ENCODE data around the gene SUCO.
"Not testable (repeated sequence)": the region's sequence is repeated elsewhere in the genome, so short reads cannot be mapped to it uniquely, and the experiment has no call there.

SUCO gene

GRCh38 chr1:172616195-172616594, 83.2 kb downstream of the SUCO start:
- no peak for DNase-seq

DNA sequence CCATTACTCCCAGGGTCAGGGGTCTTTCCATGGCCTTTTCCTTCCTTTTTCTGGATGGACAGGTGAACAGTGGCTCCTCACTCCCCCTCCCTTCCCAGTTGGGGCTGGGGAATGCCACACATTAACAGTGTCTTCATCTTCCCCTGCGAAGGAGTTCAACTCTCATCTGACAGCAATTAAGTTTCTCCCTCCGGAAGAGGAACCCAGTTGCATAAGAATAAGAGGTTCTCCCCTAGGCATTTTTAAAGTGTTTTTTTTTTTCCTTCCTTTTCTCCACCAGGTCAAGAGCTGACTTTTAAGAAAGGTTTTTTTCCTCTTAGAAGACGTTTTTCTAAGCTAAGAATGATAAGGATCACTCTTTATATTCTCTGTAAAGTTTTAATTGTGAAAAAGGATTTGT, 83.7 kb downstream of the SUCO start:
- no peak for DNase-seq

DNA sequence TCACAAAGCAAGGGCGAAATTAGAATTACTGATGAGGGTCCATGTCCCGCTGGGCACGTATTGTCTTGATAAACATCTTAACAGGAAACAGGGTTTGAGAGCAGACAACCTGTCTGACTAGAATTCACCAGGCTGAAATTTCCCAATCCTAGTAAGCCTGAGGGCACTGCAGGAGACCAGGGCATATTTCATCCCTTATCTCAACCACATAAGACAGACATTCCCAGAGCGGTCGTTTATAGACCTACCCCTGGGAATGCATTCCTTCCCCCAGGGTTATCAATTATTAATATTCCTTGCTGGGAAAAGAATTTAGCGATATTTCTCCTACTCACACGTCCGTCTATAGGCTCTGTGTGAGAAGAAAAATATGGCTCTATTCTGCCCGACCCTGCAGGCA, 87.7 kb downstream of the SUCO start:
- DNase-seq, result not testable (repeated sequence)

DNA sequence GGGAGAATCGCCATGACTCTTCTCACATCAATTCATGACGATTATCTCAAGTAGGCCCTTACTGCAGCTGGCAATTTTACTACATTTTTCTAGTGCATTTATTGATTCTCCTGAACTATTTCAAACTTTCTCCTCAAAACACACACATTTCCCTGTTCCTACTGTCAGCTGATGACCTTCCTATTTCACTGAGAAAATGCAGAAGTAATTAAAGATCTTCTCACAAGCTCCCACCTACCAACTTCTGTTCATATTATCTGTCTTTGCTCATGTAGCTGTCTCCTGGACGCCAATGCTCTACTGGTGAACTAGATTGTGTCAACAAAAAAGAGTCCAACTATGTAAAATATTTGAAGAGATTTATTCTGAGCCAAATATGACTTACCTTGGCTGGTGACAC, 89.6 kb downstream of the SUCO start:
- DNase-seq, result no peak

- DNase-seq, result no peak
Observed at GRCh38 chr1:172623748-172624147, 90.8 kb downstream of the SUCO start.

DNA sequence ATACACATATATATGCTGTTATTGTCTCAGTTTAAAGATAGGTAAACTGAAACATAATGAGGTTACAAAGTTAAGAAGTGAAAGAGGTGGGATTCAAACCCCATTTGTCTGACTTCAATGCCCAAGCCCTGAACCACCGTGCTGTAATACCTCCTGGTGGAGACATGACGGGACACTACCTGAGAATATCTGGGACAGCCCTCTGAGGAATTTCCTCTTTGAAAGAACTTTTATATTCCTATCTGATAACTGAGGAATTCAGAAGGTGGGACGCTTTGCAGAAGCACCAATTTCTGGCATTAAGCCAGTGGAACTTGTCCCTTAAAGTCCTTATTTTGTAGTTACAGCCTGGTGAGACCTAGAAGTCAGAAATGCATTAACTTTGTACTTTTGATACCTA, 93.9 kb downstream of the SUCO start:
- no peak for DNase-seq

DNA sequence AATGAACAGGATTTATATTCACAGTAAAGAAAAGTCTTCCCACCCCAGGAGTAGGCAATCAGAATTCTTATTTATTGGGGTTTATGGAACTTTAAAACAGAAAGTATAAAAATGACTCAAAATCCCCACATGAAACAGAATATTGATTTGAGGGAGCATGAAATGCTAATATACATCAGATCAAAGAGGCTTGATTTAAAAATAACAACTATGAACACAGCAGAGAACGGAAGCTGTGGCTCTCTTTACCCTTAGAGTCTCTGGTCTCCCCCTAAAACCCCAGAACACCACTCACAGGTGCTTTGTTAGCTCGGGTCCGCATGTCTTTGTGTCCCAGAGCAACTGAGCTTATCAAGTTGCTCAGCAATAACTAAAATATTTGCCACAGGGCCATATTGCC, 94.8 kb downstream of the SUCO start:
- DNase-seq, result no peak

DNA sequence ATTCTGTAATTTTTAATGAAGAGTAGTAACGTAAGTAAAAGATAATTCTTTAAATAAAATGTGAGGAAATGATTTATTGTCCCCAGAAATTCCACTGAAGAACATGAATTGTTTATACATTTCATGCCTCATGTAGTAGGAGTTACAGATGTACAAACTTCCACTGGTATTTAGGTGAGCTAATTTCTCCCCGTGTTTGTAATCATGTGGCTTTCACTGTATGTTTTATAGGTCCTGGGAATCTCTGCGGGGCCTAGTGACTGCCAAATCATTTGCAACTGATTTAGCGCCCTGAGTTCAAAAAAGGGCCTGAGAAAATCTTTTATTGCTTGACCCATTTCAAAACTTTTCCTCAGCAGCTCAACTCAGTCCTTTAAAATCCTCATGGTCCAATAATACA, 95.5 kb downstream of the SUCO start:
- DNase-seq, result no peak

DNA sequence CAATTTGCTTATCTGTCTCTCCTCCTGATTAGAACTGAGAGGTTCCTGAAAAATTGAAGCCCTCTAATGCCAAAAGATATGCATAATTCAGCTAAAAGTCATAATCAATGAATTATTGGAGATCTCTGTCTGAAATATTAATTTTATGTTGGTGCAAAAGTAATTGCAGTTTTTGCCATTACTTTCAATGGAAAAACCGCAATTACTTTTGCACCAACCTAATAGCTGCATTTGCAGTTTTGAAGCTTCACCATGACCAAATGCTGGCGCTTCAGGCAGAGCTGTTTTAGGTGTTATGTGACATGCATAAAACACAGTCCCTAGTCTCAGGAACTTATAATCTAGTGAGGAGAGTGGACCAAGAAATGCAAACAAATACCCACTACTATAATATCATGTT, 96.2 kb downstream of the SUCO start:
- no peak for DNase-seq

- no peak for DNase-seq
Observed at GRCh38 chr1:172629638-172630037, 96.7 kb downstream of the SUCO start.

- no peak for DNase-seq
Observed at GRCh38 chr1:172630056-172630818, 97.3 kb downstream of the SUCO start.

- no peak for DNase-seq
Observed at GRCh38 chr1:172630868-172631267, 97.9 kb downstream of the SUCO start.

GRCh38 chr1:172637522-172637921, 104.6 kb downstream of the SUCO start:
- peak; percentile 60 for DNase-seq

- DNase-seq, result no peak
Observed at GRCh38 chr1:172638249-172638648, 105.3 kb downstream of the SUCO start.

- no peak for DNase-seq
Observed at GRCh38 chr1:172638885-172639831, 106.2 kb downstream of the SUCO start.

- DNase-seq, result no peak
Observed at GRCh38 chr1:172640111-172640510, 107.2 kb downstream of the SUCO start.

GRCh38 chr1:172641492-172641891, 108.5 kb downstream of the SUCO start:
- DNase-seq, result no peak

DNA sequence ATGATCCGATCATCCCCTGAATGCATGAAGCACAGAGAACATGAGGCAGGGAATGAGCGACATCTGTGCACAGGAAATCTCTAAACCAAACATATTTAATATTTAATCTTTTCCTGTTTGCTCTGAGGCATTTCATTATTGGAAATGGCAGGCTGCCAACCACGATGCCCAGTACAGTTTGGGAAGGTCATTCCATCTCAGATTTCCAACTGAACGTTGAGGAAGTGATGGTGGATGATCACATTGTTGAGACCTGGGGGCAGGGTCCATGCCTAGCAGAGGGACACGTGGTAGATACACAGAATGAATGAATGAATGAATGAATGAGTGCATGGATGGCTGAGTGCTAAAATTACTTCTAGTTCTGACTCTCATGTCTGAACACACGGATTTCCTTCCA, 110.0 kb downstream of the SUCO start:
- DNase-seq, result no peak

GRCh38 chr1:172646653-172647052, 113.7 kb downstream of the SUCO start:
- DNase-seq, result no peak

DNA sequence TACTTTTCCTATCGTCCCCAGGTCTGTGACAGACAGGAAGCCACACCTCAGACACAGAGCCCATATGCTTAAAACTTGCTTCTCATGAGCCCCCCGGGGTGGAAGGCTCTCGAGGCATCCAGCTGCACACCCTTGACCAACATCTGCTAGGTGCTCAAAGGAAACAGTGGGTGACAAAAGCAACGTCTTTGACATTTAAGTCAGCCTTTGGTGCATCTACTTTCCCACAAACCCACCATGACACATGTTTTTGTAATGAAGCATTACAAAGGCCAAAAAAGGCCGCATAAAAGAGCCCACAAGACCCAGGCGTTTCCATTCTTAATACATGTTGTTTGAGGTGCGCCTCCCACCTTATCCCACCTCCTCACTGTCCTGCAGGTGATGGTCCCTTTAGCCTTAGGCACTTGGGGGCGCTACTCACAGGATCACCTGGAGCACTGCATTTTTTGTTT, 114.2 kb downstream of the SUCO start:
- no peak for DNase-seq

DNA sequence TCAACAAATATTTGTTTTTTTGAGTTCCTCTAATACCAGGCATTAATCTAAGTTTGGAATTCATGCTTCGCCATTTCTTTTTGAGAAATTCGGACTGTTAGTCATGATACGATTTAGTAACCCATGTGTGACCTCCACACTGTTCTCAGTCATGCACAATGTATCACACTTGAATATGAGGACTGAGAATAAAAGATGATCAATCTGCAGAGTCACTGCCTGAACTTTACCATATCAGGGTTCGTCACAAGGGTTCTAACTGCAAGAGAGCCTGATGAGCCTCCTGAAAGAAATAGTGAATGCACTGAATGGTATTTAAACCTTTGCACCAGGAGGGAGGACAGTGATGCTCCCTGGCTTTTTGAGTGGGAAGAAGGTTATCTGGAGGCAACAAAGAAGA, 115.0 kb downstream of the SUCO start:
- DNase-seq, result no peak

DNA sequence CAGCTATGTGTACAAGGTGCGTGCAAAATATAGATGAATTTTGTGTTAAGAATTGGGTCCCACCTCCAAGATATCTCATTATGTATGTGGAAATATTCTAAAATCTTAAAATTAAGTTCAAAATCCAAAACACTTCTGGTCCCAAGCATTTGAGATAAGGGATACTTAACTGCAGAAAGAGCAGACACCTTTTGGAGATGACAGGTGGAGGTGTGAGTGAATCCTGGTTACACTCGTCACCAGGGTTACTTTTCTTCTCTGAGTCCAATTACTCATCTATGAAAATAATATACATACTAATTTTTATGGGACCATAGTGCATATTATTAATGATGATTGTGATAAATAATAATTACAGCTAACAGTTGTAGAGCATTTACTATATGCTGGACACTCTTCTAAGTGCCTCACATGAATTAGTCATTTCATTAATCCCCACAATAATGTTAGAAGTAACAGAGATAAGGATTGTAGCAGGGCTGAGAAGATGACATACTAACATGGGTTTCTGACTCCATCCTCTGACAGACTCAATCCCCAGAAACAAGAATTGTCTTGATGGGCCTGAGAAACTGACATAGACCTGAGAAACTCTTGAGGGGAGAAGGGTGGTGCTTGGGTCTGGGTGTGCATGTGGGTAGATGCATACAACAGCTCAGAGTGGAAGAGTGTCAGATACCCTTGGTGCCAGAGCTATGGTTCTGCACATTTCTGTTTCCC, 117.7 kb downstream of the SUCO start:
- no peak for DNase-seq

GRCh38 chr1:172653015-172653709, 120.2 kb downstream of the SUCO start:
- no peak for DNase-seq

Data from hematopoietic multipotent progenitor cell treated with erythropoietin and hydrocortisone succinate and interleukin-3 and kit ligand, for 8 days (in vitro differentiated cells).